NCI-H82 treated with DMSO at 0.1 percent for 48 hours (cell line): Measurements from ENCODE around the gene PCDHGA4.
"Not testable (repeated sequence)": the region's sequence is repeated elsewhere in the genome, so short reads cannot be mapped to it uniquely, and the experiment has no call there.

ENCODE experiments used
- DNase-seq: peaks from one replicate; lab custom pipeline; 2025; ENCODE audit not compliant: unreplicated experiment; lab: John Stamatoyannopoulos, UW

Gene PCDHGA4

GRCh38 chr5:141382469-141383294, 27.9 kb downstream of the PCDHGA4 start, which contains the start of gene PCDHGA7:
Gene PCDHGA7 (plus strand): TSS chr5:141382742. CDS start chr5:141382900, 158 bp downstream.
- DNase-seq: no peak

GRCh38 chr5:141383345-141383744, 28.5 kb downstream of the PCDHGA4 start:
- no peak for DNase-seq

- DNase-seq: no peak
Observed at GRCh38 chr5:141384471-141385267, 29.8 kb downstream of the PCDHGA4 start.

DNA sequence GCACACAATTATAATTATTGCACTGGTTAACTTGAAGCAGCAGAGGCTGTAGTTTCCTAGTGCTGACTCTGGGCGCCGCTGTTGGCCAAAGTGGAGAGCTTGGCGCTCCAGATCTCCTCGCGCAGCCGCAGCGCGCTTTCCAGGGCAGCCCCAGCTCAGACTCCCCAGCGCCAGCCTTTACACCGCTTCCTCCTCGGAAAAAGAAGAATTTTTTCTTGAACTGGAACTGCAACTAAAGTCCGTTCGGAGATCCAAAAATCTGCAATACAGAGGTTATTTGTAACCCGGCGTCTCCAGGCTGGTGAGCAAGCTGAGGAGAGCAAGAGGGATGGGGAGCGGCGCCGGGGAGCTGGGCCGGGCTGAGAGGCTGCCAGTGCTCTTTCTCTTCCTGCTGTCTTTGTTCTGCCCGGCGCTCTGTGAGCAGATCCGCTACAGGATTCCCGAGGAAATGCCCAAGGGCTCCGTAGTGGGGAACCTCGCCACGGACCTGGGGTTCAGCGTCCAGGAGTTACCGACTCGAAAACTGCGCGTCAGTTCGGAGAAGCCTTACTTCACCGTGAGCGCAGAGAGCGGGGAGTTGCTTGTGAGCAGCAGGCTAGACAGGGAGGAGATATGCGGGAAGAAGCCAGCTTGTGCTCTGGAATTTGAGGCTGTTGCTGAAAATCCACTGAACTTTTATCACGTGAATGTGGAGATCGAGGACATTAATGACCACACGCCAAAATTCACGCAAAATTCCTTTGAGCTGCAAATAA, 32.9 kb downstream of the PCDHGA4 start, which contains the start of gene PCDHGB4:
Gene PCDHGB4, plus strand, starts transcription at position 142 of the 755 bp plus-strand sequence. Its CDS starts 187 bp downstream, at position 329.
- not testable (repeated sequence) for DNase-seq

DNA sequence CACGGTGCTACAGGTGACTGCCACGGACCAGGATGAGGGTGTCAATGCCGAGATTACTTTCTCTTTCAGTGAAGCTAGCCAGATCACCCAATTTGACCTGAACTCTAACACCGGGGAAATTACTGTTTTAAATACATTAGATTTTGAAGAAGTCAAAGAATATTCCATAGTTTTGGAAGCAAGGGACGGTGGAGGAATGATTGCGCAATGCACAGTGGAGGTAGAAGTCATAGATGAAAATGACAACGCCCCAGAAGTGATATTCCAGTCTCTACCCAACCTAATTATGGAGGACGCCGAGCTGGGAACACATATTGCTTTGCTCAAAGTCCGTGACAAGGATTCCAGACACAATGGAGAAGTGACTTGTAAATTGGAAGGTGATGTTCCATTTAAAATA, 33.8 kb downstream of the PCDHGA4 start:
- no peak for DNase-seq

DNA sequence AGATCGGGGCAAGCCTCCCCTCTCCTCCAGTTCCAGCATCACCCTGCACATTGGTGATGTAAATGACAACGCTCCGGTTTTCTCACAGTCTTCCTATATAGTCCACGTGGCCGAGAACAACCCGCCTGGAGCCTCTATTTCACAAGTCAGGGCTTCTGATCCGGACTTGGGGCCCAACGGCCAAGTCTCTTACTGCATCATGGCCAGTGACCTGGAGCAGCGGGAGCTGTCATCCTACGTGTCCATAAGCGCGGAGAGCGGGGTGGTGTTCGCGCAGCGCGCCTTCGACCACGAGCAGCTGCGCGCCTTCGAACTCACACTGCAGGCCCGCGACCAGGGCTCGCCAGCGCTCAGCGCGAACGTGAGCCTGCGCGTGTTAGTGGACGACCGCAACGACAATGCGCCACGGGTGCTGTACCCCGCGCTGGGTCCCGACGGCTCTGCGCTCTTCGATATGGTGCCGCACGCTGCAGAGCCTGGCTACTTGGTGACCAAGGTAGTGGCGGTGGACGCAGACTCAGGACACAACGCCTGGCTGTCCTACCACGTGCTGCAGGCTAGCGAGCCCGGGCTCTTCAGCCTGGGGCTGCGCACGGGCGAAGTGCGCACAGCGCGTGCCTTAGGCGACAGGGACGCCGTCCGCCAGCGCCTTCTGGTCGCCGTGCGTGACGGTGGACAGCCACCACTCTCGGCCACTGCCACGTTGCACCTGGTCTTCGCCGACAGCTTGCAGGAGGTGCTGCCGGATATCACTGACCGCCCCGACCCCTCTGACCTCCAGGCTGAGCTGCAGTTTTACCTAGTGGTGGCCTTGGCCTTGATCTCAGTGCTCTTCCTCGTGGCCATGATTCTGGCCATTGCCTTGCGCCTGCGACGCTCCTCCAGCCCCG, 34.6 kb downstream of the PCDHGA4 start:
- no peak for DNase-seq

- no peak for DNase-seq
Observed at GRCh38 chr5:141392429-141393198, 37.8 kb downstream of the PCDHGA4 start, which contains the start of gene PCDHGA8. Gene PCDHGA8 (plus strand): TSS chr5:141392633. CDS start chr5:141392814, 181 bp downstream.

- DNase-seq: no peak
Observed at GRCh38 chr5:141393267-141393666, 38.4 kb downstream of the PCDHGA4 start.

DNA sequence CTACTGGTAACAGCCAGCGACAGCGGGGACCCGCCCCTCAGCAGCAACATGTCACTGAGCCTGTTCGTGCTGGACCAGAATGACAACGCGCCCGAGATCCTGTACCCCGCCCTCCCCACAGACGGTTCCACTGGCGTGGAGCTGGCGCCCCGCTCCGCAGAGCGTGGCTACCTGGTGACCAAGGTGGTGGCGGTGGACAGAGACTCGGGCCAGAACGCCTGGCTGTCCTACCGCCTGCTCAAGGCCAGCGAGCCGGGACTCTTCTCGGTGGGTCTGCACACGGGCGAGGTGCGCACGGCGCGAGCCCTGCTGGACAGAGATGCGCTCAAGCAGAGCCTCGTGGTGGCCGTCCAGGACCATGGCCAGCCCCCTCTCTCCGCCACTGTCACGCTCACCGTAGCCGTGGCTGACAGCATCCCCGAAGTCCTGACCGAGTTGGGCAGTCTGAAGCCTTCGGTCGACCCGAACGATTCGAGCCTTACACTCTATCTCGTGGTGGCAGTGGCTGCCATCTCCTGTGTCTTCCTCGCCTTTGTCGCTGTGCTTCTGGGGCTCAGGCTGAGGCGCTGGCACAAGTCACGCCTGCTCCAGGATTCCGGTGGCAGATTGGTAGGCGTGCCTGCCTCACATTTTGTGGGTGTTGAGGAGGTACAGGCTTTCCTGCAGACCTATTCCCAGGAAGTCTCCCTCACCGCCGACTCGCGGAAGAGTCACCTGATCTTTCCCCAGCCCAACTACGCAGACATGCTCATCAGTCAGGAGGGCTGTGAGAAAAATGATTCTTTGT, 39.8 kb downstream of the PCDHGA4 start:
- DNase-seq: not testable (repeated sequence)

DNA sequence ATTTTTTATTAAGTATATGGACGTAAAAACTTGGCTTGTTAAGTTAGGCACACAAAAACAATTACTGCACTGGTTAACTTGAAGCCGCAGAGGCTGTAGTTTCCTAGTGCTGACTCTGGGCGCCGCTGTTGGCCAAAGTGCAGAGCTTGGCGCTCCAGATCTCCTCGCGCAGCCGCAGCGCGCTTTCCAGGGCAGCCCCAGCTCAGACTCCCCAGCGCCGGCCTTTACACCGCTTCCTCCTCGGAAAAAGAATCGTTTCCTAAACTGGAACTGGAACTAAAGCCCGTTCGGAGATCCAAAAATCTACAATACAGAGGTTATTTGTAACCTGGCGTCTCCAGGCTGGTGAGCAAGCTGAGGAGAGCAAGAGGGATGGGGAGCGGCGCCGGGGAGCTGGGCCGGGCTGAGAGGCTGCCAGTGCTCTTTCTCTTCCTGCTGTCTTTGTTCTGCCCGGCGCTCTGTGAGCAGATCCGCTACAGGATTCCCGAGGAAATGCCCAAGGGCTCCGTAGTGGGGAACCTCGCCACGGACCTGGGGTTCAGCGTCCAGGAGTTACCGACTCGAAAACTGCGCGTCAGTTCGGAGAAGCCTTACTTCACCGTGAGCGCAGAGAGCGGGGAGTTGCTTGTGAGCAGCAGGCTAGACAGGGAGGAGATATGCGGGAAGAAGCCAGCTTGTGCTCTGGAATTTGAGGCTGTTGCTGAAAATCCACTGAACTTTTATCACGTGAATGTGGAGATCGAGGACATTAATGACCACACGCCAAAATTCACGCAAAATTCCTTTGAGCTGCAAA, 43.1 kb downstream of the PCDHGA4 start, which contains the start of gene PCDHGB5:
Gene PCDHGB5, plus strand, starts transcription at position 192 of the 796 bp plus-strand sequence. Its CDS starts 181 bp downstream, at position 373.
- DNase-seq: not testable (repeated sequence)

DNA sequence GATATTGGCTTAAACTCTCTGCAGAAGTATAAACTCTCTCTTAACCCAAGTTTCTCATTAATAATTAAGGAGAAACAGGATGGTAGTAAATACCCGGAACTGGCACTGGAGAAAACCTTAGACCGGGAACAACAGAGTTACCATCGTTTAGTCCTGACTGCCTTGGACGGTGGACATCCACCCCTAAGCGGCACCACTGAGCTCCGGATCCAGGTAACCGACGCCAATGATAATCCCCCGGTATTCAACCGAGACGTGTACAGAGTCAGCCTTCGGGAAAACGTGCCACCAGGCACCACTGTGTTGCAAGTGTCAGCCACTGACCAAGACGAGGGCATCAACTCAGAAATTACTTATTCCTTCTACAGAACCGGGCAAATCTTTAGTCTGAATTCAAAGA, 43.8 kb downstream of the PCDHGA4 start:
- no peak for DNase-seq

DNA sequence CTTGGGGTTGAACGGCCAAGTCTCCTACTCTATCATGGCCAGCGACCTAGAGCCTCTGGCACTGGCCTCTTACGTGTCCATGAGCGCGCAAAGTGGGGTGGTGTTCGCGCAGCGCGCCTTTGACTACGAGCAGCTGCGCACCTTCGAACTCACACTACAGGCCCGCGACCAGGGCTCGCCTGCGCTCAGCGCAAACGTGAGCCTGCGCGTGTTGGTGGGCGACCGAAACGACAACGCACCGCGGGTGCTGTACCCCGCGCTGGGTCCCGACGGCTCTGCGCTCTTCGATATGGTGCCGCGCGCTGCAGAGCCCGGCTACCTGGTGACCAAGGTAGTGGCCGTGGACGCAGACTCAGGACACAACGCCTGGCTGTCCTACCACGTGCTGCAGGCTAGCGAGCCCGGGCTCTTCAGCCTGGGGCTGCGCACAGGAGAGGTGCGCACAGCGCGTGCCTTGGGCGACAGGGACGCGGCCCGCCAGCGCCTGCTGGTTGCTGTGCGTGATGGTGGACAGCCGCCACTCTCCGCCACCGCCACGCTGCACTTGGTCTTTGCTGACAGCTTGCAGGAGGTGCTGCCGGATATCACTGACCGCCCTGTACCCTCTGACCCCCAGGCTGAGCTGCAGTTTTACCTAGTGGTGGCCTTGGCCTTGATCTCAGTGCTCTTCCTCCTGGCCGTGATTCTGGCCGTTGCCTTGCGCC, 44.9 kb downstream of the PCDHGA4 start:
- no peak for DNase-seq

DNA sequence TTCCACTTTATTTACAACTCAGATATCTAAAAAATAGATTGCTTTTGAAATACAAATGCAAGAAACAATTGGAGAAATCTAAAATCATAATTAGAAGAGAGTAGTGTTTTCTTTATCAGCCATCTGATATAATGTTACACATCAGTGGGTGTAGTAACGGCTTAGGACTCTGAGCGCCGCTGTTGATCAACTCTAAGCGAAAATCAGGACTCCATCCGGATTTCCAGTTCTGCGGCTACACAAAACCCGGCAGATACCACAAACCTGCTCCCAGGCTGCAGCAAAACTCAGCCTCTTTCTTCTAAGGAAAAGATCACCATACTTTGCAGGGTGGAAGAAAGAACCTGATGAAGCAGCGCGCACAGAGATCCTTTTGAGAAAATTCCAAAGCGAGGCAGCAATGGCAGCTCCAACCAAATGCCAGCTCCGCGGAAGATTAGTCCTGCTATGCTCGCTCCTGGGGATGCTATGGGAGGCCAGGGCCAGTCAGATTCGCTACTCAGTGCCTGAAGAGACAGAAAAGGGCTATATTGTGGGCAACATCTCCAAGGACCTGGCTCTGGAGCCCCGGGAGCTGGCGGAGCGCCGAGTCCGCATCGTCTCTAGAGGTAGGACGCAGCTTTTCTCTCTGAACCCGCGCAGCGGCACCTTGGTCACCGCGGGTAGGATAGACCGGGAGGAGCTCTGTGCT, 47.9 kb downstream of the PCDHGA4 start, which contains the start of gene PCDHGA9:
Gene PCDHGA9, plus strand, starts transcription at position 226 of the 691 bp plus-strand sequence. Its CDS starts 175 bp downstream, at position 401.
- DNase-seq: no peak

DNA sequence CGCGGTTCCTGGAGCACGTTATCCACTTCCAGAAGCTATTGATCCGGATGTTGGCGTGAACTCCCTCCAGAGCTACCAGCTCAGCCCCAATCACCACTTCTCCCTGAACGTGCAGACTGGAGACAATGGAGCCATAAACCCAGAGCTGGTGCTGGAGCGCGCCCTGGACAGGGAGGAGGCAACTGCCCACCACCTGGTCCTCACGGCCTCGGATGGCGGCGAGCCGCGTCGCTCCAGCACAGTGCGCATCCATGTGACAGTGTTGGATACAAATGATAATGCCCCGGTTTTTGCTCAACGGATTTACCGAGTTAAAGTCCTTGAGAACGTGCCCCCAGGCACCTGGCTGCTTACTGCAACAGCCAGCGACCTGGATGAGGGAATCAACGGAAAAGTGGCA, 48.6 kb downstream of the PCDHGA4 start:
- no peak for DNase-seq
